WTC11 (cell line): ENCODE measurements around the gene UVRAG. TPM values are rescaled to one million over a fixed set of nuclear protein-coding genes. Genes with fewer than 3 reads are reported as not detected.

Experiments
- ATAC-seq: fragments of 200-7000 bp; cut with Tn5 transposase; 2 replicates; pipeline ENCODE4 v1.10.0; 2021; ENCODE audit warnings: mild to moderate bottlenecking, moderate library complexity
- CTCF ChIA-PET: fragments of 300-600 bp; sonication (Branson Sonifier 250); formaldehyde crosslinking; loops from one replicate; lab custom pipeline; 2021; ENCODE audit warnings: antibody characterized with exemption; lab: Charles Lee
- POLR2A ChIA-PET: fragments of 350-600 bp; sonication (Branson Sonifier 250); formaldehyde crosslinking; loops from one replicate; lab custom pipeline; 2021; ENCODE audit warnings: antibody characterized with exemption; lab: Charles Lee
- DNase-seq: peaks from one replicate; pipeline ENCODE4 v3.0.0; 2021; ENCODE audit warnings: low spot score
- H3K27ac Mint-ChIP-seq: 2 replicates; pipeline ENCODE4 v1.8.0; 2021; ENCODE audit warnings: mixed read lengths
- H3K27me3 Mint-ChIP-seq: 2 replicates; pipeline ENCODE4 v1.8.0; 2021; ENCODE audit warnings: low read depth, mild to moderate bottlenecking, moderate library complexity, mixed read lengths
- H3K36me3 Mint-ChIP-seq: 2 replicates; pipeline ENCODE4 v1.8.0; 2021; ENCODE audit warnings: mixed read lengths
- H3K4me1 Mint-ChIP-seq: 2 replicates; pipeline ENCODE4 v1.8.0; 2022; ENCODE audit warnings: mixed read lengths
- H3K4me3 Mint-ChIP-seq: 2 replicates; pipeline ENCODE4 v1.8.0; 2021; ENCODE audit warnings: mild to moderate bottlenecking, moderate library complexity, mixed read lengths
- H3K9me3 Mint-ChIP-seq: 2 replicates; pipeline ENCODE4 v1.8.0; 2021; ENCODE audit warnings: mixed read lengths
- CTCF ChIP-seq: fragments of 200-600 bp; IDR thresholded peaks from 2 replicates; pipeline ENCODE4 v1.8.0; 2022; ENCODE audit warnings: antibody characterized with exemption
- E2F4 ChIP-seq: sonication (generic); formaldehyde crosslinking; IDR thresholded peaks from 2 replicates; pipeline ENCODE4 v1.8.1; 2022; ENCODE audit warnings: low read depth, mild to moderate bottlenecking, moderate library complexity, missing genetic modification reagents, borderline replicate concordance
- ELF4 ChIP-seq: sonication (generic); formaldehyde crosslinking; IDR thresholded peaks from 2 replicates; pipeline ENCODE4 v1.8.1; 2022; ENCODE audit warnings: low read depth, mild to moderate bottlenecking, moderate library complexity, missing genetic modification reagents
- FOXK1 ChIP-seq: sonication (generic); formaldehyde crosslinking; IDR thresholded peaks from 2 replicates; pipeline ENCODE4 v1.8.0; 2022; ENCODE audit warnings: mild to moderate bottlenecking, moderate library complexity, missing genetic modification reagents
- FOXP1 ChIP-seq: sonication (generic); formaldehyde crosslinking; IDR thresholded peaks from 2 replicates; pipeline ENCODE4 v1.8.0; 2022; ENCODE audit warnings: missing genetic modification reagents, mild to moderate bottlenecking, moderate library complexity, borderline replicate concordance
- GTF2I ChIP-seq: fragments of 250-450 bp; sonication (Bioruptor Pico); conservative IDR thresholded peaks from 2 replicates; pipeline ENCODE4 v1.4.0; 2021; ENCODE audit warnings: mild to moderate bottlenecking
- HMGXB4 ChIP-seq: sonication (generic); formaldehyde crosslinking; IDR thresholded peaks from 2 replicates; pipeline ENCODE4 v1.8.1; 2023; ENCODE audit warnings: mild to moderate bottlenecking, moderate library complexity, missing genetic modification reagents
- MXD4 ChIP-seq: fragments of 250-450 bp; sonication (Bioruptor Pico); IDR thresholded peaks from 2 replicates; pipeline ENCODE4 v1.8.0; 2021; ENCODE audit warnings: mild to moderate bottlenecking, moderate library complexity, borderline replicate concordance
- MYBL2 ChIP-seq: sonication (generic); formaldehyde crosslinking; IDR thresholded peaks from 2 replicates; pipeline ENCODE4 v1.8.1; 2023; ENCODE audit warnings: mild to moderate bottlenecking, moderate library complexity, missing genetic modification reagents
- NFE2L1 ChIP-seq: sonication (generic); formaldehyde crosslinking; IDR thresholded peaks from 2 replicates; pipeline ENCODE4 v1.8.1; 2023; ENCODE audit warnings: missing genetic modification reagents
- RORB ChIP-seq: fragments of 250-450 bp; sonication (Bioruptor Pico); IDR thresholded peaks from 2 replicates; pipeline ENCODE4 v1.9.0; 2021; ENCODE audit warnings: mild to moderate bottlenecking
- TEAD1 ChIP-seq: sonication (generic); formaldehyde crosslinking; IDR thresholded peaks from 2 replicates; pipeline ENCODE4 v1.8.0; 2022; ENCODE audit warnings: mild to moderate bottlenecking, missing genetic modification reagents
- TEAD4 ChIP-seq: sonication (generic); formaldehyde crosslinking; IDR thresholded peaks from 2 replicates; pipeline ENCODE4 v1.8.0; 2022; ENCODE audit warnings: mild to moderate bottlenecking, missing genetic modification reagents
- TP53 ChIP-seq: sonication (generic); formaldehyde crosslinking; IDR thresholded peaks from 2 replicates; pipeline ENCODE4 v1.8.1; 2023; ENCODE audit warnings: mild to moderate bottlenecking, missing genetic modification reagents
- ZNF138 ChIP-seq: sonication (generic); formaldehyde crosslinking; conservative IDR thresholded peaks from 2 replicates; pipeline ENCODE4 v1.8.1; 2022; ENCODE audit warnings: mild to moderate bottlenecking, moderate library complexity, missing genetic modification reagents
- ZNF219 ChIP-seq: sonication (generic); formaldehyde crosslinking; IDR thresholded peaks from 2 replicates; pipeline ENCODE4 v1.8.0; 2023; ENCODE audit warnings: missing genetic modification reagents, mild to moderate bottlenecking, borderline replicate concordance
- ZNF423 ChIP-seq: fragments of 250-450 bp; sonication (Bioruptor Pico); IDR thresholded peaks from 2 replicates; pipeline ENCODE4 v2.1.2; 2022; ENCODE audit warnings: mild to moderate bottlenecking, moderate library complexity
- total RNA-seq: library from RNA; stranded (reverse); gene quantifications from 3 replicates; pipeline ENCODE4 v1.2.3, GENCODE V29; 2021
- TF ChIP-seq, protein P1 (sequence below): sonication (generic); formaldehyde crosslinking; IDR thresholded peaks from 2 replicates; pipeline ENCODE4 v1.8.0; 2023; ENCODE audit warnings: missing genetic modification reagents, mild to moderate bottlenecking, borderline replicate concordance
- TF ChIP-seq, protein P2 (sequence below): fragments of 250-450 bp; sonication (Bioruptor Pico); IDR thresholded peaks from 2 replicates; pipeline ENCODE4 v1.9.0; 2021; ENCODE audit warnings: moderate library complexity, mild to moderate bottlenecking, inconsistent platforms, borderline replicate concordance
- TF ChIP-seq, protein P3 (sequence below): fragments of 250-450 bp; sonication (Bioruptor Pico); IDR thresholded peaks from 2 replicates; pipeline ENCODE4 v1.9.0; 2021; ENCODE audit warnings: mild to moderate bottlenecking, borderline replicate concordance
- TF ChIP-seq, protein P4 (sequence below): fragments of 250-450 bp; sonication (Bioruptor Pico); IDR thresholded peaks from 2 replicates; pipeline ENCODE4 v1.9.0; 2021; ENCODE audit warnings: mild to moderate bottlenecking

UVRAG gene
- total RNA-seq, 1 experiment from 2014 or later = 14.5 TPM

DNA sequence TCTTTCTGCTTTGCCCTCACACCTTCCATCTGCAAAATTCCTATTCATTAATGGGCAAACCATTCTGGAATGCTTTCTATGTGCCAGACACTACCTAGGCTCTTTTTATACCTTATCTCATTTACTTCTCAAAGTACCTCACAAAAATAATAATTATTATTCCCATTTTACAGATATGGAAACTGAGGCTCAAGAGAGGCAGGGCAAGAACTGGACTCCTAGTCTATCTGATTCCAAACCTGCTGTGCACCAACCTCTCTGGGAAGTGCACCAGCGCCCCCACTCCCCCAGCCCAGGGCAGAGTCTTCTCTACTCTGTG lies 47.3 kb upstream of the UVRAG start (continued):
- TF ChIP-seq, protein P1, sequence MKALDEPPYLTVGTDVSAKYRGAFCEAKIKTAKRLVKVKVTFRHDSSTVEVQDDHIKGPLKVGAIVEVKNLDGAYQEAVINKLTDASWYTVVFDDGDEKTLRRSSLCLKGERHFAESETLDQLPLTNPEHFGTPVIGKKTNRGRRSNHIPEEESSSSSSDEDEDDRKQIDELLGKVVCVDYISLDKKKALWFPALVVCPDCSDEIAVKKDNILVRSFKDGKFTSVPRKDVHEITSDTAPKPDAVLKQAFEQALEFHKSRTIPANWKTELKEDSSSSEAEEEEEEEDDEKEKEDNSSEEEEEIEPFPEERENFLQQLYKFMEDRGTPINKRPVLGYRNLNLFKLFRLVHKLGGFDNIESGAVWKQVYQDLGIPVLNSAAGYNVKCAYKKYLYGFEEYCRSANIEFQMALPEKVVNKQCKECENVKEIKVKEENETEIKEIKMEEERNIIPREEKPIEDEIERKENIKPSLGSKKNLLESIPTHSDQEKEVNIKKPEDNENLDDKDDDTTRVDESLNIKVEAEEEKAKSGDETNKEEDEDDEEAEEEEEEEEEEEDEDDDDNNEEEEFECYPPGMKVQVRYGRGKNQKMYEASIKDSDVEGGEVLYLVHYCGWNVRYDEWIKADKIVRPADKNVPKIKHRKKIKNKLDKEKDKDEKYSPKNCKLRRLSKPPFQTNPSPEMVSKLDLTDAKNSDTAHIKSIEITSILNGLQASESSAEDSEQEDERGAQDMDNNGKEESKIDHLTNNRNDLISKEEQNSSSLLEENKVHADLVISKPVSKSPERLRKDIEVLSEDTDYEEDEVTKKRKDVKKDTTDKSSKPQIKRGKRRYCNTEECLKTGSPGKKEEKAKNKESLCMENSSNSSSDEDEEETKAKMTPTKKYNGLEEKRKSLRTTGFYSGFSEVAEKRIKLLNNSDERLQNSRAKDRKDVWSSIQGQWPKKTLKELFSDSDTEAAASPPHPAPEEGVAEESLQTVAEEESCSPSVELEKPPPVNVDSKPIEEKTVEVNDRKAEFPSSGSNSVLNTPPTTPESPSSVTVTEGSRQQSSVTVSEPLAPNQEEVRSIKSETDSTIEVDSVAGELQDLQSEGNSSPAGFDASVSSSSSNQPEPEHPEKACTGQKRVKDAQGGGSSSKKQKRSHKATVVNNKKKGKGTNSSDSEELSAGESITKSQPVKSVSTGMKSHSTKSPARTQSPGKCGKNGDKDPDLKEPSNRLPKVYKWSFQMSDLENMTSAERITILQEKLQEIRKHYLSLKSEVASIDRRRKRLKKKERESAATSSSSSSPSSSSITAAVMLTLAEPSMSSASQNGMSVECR (CRISPR knock-in tag) = no peak
- TF ChIP-seq MYBL2 (CRISPR knock-in tag) = no peak
- TF ChIP-seq, protein P2, sequence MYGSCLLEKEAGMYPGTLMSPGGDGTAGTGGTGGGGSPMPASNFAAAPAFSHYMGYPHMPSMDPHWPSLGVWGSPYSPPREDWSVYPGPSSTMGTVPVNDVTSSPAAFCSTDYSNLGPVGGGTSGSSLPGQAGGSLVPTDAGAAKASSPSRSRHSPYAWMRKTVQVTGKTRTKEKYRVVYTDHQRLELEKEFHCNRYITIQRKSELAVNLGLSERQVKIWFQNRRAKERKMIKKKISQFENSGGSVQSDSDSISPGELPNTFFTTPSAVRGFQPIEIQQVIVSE = no peak
- no peak for TF ChIP-seq NFE2L1 (CRISPR knock-in tag)
- TF ChIP-seq ZNF138 (CRISPR knock-in tag) = no peak
- TF ChIP-seq GTF2I (CRISPR knock-in tag) = no peak
- TF ChIP-seq TP53 (CRISPR knock-in tag) = no peak

- CTCF ChIA-PET = interaction anchor here (0.6 to 3.2 kb wide), 4 partner anchors 13 to 171 kb away, joined by 3 to 11 read pairs (median 7); no protein-coding TSS in a partner anchor
- Mint-ChIP-seq H3K27me3 (peaks cover 71% of the 10 kb centered on the region), H3K27ac (no peak within 1 kb of the TSS), H3K9me3 (no peaks in the 10 kb centered on the region), H3K4me1 (peaks cover 23% of the 10 kb centered on the region), H3K36me3 (no peaks in the 10 kb centered on the region; the same call in 1 of the 2 replicates), H3K4me3 (peak within 1 kb of the TSS; percentile 65)
- DNase-seq (peak; percentile 67), ATAC-seq (peak; percentile 63)
- POLR2A ChIA-PET = no interaction called here
- TF ChIP-seq, protein P3, sequence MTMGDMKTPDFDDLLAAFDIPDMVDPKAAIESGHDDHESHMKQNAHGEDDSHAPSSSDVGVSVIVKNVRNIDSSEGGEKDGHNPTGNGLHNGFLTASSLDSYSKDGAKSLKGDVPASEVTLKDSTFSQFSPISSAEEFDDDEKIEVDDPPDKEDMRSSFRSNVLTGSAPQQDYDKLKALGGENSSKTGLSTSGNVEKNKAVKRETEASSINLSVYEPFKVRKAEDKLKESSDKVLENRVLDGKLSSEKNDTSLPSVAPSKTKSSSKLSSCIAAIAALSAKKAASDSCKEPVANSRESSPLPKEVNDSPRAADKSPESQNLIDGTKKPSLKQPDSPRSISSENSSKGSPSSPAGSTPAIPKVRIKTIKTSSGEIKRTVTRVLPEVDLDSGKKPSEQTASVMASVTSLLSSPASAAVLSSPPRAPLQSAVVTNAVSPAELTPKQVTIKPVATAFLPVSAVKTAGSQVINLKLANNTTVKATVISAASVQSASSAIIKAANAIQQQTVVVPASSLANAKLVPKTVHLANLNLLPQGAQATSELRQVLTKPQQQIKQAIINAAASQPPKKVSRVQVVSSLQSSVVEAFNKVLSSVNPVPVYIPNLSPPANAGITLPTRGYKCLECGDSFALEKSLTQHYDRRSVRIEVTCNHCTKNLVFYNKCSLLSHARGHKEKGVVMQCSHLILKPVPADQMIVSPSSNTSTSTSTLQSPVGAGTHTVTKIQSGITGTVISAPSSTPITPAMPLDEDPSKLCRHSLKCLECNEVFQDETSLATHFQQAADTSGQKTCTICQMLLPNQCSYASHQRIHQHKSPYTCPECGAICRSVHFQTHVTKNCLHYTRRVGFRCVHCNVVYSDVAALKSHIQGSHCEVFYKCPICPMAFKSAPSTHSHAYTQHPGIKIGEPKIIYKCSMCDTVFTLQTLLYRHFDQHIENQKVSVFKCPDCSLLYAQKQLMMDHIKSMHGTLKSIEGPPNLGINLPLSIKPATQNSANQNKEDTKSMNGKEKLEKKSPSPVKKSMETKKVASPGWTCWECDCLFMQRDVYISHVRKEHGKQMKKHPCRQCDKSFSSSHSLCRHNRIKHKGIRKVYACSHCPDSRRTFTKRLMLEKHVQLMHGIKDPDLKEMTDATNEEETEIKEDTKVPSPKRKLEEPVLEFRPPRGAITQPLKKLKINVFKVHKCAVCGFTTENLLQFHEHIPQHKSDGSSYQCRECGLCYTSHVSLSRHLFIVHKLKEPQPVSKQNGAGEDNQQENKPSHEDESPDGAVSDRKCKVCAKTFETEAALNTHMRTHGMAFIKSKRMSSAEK (CRISPR knock-in tag) = no peak
- peak; percentile 82 for TF ChIP-seq FOXK1 (CRISPR knock-in tag)
- peak; percentile 94 for TF ChIP-seq TEAD1 (CRISPR knock-in tag)
- TF ChIP-seq ZNF423 = peak; percentile 96
- TF ChIP-seq HMGXB4 (CRISPR knock-in tag) = peak; percentile 85; the same call in 1 of the 2 replicates
- peak; percentile 90; the same call in 1 of the 2 replicates for TF ChIP-seq ZNF219 (CRISPR knock-in tag)
- TF ChIP-seq, protein P4, sequence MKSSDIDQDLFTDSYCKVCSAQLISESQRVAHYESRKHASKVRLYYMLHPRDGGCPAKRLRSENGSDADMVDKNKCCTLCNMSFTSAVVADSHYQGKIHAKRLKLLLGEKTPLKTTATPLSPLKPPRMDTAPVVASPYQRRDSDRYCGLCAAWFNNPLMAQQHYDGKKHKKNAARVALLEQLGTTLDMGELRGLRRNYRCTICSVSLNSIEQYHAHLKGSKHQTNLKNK (CRISPR knock-in tag) = no peak
- no peak for TF ChIP-seq MXD4 (CRISPR knock-in tag)
- no peak for TF ChIP-seq E2F4
- TF ChIP-seq NFE2L1 (CRISPR knock-in tag) = peak; percentile 65
- no peak for TF ChIP-seq CTCF
- TF ChIP-seq FOXP1 (CRISPR knock-in tag) = peak; percentile 89; the same call in 1 of the 2 replicates
- TF ChIP-seq TEAD4 (CRISPR knock-in tag) = peak; percentile 78; the same call in 1 of the 2 replicates
- TF ChIP-seq ELF4 (CRISPR knock-in tag) = peak; percentile 77; the same call in 1 of the 2 replicates
- TF ChIP-seq RORB (CRISPR knock-in tag) = no peak
These were observed 46.7 kb upstream of the UVRAG start, which contains the start of gene DGAT2 for GRCh38 chr11:75768112-75768908. TSS of gene DGAT2 (plus strand) at chr11:75768778. CDS start at chr11:75768992, 214 bp downstream.
